GM21786 (cell line): ENCODE results near the gene ABCG1.

Experiments used
- ATAC-seq: cut with Tn5 transposase; IDR thresholded peaks from one replicate; pipeline ENCODE4 v1.9.1; 2021; ENCODE audit not compliant: unreplicated experiment

ABCG1 gene

GRCh38 chr21:42250422-42251403 is 31.8 kb downstream of the ABCG1 start:
- ATAC-seq, result no peak

- no peak for ATAC-seq
Measured at GRCh38 chr21:42251654-42252324, 32.8 kb downstream of the ABCG1 start.

GRCh38 chr21:42252325-42252654 is 33.4 kb downstream of the ABCG1 start:
- no peak for ATAC-seq

GRCh38 chr21:42252778-42253340 is 33.9 kb downstream of the ABCG1 start:
- ATAC-seq, result no peak

- ATAC-seq, result no peak
Measured at GRCh38 chr21:42253466-42253865, 34.5 kb downstream of the ABCG1 start.

- no peak for ATAC-seq
Measured at GRCh38 chr21:42254083-42254482, 35.1 kb downstream of the ABCG1 start.

- no peak for ATAC-seq
Measured at GRCh38 chr21:42254651-42255601, 36.0 kb downstream of the ABCG1 start.

- no peak for ATAC-seq
Measured at GRCh38 chr21:42255825-42256224, 36.9 kb downstream of the ABCG1 start.

GRCh38 chr21:42256316-42256715 is 37.4 kb downstream of the ABCG1 start:
- ATAC-seq, result no peak

- ATAC-seq, result no peak
Measured at GRCh38 chr21:42257091-42257765, 38.3 kb downstream of the ABCG1 start.

- ATAC-seq, result peak; percentile 60
Measured at GRCh38 chr21:42258150-42258884, 39.4 kb downstream of the ABCG1 start.

- no peak for ATAC-seq
Measured at GRCh38 chr21:42258885-42259407, 40.0 kb downstream of the ABCG1 start.

- ATAC-seq, result no peak
Measured at GRCh38 chr21:42260121-42260520, 41.2 kb downstream of the ABCG1 start.

- no peak for ATAC-seq
Measured at GRCh38 chr21:42261829-42262200, 42.9 kb downstream of the ABCG1 start.

GRCh38 chr21:42262831-42263231 is 43.9 kb downstream of the ABCG1 start:
- ATAC-seq, result no peak

GRCh38 chr21:42263591-42264131 is 44.7 kb downstream of the ABCG1 start:
- no peak for ATAC-seq

GRCh38 chr21:42264245-42265195 is 45.6 kb downstream of the ABCG1 start:
- no peak for ATAC-seq

GRCh38 chr21:42265231-42265812 is 46.4 kb downstream of the ABCG1 start:
- no peak for ATAC-seq
